ENCODE measurements around the gene DDC.
"Not testable (repeated sequence)": the region's sequence is repeated elsewhere in the genome, so short reads cannot be mapped to it uniquely, and the experiment has no call there.

The DDC gene

GRCh38 chr7:50519350-50519749 is 45.9 kb downstream of the DDC start:
- not testable (repeated sequence) for ATAC-seq, DNase-seq

DNA sequence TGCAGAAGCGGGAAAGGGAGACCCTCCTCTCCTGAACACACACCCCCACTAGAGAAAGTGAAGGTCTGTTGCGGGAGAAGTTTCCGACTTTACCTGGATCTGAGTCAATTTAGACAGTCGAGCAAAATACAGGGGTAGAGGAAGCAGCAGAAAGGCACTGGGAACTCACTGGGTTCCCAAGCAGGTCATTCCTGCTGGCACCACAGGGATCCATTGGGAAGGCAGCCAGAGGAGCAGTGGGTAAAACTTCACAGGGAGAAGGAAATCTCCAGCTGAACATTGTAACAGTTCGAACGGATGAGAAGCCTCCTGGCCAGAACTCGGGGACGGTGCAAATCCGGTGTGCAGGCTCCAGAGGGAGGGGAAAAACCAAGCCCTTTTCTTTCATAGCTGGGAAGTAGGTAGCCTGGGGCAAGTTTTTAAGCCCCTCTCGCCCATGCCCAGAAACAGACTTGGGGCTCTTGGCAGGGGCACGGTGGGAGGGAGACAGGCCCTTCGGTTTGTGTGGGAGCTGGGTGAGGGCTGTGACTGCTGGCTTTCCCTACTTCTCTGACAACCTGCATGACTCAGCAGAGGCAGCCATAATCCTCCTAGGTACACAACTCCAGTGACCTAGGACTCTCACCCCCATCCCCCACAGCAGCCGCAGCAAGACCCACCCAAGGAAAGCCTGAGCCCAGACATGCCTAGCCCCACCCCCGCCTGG is 51.9 kb downstream of the DDC start:
- no peak for ATAC-seq
- no peak for DNase-seq

DNA sequence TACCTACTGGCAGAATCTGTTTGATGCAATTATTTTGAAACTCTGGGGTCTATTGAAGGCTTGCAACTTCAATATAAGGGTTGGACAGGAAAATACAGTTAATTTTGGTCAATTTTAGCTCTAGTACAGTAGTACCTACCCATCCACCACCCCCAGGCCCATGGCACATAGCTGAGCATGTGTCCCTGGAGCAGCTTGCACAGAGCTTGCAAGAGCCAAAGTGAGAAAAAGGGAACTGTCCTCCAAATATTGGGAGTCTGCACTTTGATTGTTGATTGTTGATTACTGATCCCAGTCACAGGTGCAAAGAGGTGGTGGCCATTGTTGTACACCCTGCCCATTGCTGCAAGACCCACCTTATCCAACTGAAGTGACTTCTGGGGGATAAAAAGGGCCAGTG is 52.8 kb downstream of the DDC start:
- ATAC-seq (no peak), DNase-seq (no peak)

DNA sequence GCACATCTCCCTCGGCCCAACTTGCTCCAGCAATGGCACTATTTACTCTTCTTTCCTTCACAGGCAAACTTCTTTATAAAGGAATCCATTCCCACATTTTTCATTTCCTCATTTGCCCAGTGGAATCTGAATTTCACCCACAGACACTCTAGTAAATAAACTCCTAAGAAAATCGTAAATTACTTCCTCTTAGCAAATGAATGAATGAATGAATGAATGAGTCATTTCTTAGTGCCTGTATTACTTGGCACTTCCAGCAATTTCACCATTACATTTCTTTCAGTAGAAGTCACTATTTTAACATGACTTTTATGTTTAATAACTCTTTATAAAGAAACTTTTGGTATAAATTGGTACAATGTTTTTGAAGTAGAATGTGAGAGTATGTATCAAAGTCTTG is 55.7 kb downstream of the DDC start:
- ATAC-seq (no peak), DNase-seq (no peak)

- ATAC-seq (no peak), DNase-seq (no peak)
These were observed 56.7 kb downstream of the DDC start for GRCh38 chr7:50508471-50508943.

DNA sequence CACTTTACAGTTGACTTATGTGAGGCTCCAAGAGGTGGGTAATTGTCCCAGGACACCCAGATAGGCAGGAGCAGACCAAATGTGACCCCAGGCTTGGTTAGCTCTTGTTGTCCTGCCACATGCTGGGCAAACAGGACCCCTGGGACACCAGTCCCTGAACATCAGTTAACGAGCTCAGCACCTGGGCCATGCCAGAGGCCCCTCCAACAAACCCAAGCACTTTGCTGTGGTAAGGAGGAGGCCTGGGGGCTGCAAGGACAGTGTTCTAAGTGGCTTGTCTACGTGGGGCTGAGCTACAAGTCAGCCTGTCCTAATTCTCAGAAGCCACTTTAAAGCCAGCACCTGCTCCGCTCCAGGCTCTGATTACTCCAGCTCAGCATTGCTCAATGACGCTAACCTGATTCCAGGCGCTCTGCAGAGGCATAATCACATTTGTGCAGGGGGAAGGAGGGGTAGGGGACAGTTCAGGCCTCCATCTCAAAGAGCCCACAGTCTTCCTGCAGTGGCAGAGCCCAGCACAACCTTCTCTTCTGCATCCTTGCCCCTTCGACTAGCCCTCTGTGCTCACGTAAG is 57.2 kb downstream of the DDC start:
- no peak for ATAC-seq
- no peak for DNase-seq

DNA sequence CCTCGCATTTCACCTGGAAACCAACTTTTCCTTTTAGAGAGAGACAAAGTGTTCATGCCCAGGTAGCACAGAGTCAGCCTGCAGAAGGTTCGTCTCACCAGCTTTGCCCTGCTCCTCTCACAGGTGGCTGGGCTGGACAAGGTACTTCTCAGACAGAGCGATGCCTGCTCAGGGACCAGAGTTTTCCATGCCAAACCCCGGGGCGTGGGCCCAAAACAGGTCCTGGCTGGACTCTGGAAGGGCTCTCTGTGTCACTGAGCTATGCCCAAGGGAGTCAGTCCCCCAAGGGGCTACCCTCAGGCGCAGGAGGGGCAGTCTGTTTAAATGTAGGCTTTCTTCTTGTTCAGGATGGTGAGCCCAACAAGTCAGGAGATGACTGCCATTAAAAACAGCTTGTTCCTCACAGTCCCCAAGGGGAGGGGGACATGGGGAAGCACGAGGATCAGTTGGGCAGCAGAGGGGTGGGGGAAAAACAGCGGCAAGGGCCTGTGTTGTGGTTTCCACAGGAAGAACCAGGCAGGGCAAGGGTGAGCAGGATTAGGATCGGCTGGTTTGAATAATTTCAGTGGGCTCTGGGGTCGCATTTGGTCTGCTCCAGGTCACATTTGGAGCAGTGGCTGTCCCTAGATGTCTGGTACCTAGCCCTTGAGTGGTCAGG is 59.5 kb downstream of the DDC start:
- no peak for DNase-seq
- no peak for ATAC-seq

GRCh38 chr7:50504646-50505546 is 60.3 kb downstream of the DDC start:
- no peak for DNase-seq
- no peak for ATAC-seq

DNA sequence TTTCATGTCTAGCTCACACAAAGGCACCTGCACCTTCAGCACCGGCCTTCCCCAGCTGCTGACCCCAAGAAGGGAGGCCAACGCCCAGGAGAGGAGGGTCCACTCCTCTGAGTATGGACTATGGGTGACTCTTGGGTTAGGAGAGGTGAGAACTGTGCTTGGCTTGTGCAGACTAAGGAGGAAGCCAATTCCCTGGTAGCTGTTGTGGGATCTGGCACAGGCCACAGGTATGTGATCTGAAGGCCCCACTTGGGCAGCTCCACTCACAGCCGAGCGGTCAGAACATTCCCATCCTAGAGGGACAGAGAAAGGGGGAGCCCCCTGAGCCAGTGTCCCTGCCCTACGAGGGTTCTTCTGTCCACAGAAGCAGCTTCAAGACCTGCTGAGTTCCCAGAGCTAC is 62.3 kb downstream of the DDC start:
- DNase-seq: no peak
- ATAC-seq: no peak

GRCh38 chr7:50502001-50502684 is 63.1 kb downstream of the DDC start:
- ATAC-seq: no peak
- DNase-seq: no peak

- DNase-seq (no peak), ATAC-seq (no peak)
These were observed 66.1 kb downstream of the DDC start for GRCh38 chr7:50499092-50499491.

DNA sequence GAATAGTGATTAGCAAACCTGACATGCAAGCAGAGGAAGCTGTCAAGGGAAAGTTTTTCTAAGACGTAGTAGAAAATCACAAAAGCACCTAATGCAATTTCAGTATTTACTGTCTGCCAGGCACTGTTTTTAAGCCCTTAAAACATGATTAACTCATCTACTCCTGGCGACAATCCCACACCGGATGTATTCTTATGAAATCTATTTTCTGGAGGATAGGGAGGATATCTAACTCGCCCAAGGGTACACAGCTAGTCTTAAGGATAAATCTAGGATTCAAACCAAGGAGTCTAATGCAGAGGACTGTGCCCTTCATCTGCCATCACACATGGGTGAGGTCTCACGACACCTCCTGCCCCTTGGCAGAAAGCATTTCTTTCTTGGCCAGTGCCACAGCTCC is 67.2 kb downstream of the DDC start:
- ATAC-seq (no peak), DNase-seq (no peak)

DNA sequence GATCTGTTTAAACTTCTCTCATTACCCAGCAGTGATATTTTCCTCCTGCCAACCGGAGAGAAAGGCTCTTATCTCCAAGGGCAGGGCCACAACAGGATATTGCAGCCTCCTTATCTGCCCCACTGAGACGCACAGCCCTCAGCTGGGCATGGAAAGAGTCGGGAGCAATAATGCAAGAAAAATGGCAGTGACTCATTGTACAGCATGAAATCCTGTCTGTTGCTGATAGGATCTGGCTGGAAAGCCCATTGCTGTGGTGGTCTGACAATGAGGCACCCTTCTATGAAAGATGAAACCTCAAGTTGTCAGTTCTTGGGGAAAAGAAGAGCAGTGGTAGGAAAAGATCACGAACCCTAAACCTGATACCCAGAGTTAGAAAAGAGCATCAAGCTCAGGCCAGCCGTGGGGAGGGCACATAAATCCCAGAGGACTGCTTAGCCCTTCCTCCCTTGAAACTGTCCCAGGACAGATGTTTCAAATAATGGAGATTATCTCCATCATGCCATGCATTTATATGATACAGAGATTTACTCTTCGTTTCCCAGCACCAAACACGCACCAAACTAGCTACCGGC is 68.0 kb downstream of the DDC start:
- DNase-seq (no peak), ATAC-seq (peak; percentile 65)

DNA sequence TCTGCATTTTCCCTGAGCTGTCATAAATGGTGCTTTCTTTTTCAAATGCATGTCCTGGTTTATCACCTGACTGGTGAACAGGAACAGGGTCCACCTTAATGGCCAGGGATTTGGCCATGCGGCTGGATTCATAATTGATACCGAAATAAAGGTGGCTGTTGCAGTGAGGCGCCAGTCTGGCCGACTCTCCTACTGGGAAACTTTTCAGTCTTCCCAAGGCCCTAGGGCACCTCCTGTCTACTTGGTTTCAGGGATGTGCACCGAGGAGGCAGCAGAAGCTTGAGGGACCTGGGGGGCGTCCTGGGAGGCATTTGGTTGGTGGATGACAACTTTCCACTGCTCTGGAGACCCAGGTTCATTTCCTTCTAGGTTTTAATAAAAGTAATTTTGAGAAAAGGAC is 68.6 kb downstream of the DDC start:
- ATAC-seq (no peak), DNase-seq (no peak)

- no peak for DNase-seq
- no peak for ATAC-seq
These were observed 69.5 kb downstream of the DDC start for GRCh38 chr7:50495746-50496145.

GRCh38 chr7:50492770-50493519 is 72.3 kb downstream of the DDC start:
- DNase-seq: no peak
- ATAC-seq: no peak

- ATAC-seq: no peak
- no peak for DNase-seq
These were observed 73.3 kb downstream of the DDC start for GRCh38 chr7:50491943-50492342.

DNA sequence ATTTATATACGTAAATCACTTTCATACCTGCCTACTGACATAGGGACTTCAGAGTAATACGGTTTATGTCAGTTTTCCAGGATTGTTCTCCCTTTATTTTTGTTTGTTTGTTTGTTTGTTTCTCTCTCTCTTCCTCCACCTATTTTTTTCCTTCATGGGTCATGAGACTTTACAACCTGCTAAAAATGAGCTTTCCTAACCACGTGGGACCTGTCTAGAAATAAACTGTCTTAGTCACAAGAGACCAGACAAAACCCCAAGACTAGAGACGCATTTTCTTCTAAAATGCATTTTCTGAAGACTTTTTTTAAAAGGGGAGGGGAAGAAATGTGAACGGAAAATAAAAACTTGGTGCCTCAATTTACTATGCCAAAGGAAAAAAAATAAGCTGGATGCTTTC is 74.0 kb downstream of the DDC start:
- no peak for DNase-seq
- ATAC-seq: no peak

DNA sequence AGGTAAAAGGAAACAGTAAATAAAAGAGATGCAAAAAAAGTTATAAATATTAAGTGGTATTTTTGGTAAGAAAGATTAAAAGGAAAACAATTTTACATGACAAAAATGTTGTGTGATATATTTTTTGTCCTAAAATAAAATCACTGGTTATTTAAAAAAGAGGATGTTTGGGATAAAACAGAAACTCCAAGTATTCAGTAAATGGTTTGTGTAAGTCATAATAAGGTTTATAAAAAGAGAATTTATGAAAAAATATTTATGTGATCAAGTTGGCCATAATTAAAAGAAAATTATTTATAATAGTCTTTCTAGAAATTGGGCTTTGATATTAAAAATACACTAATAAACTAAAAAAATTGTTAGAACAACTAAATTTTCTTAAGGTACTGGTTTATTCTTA is 76.8 kb downstream of the DDC start:
- ATAC-seq (no peak), DNase-seq (no peak)

DNA sequence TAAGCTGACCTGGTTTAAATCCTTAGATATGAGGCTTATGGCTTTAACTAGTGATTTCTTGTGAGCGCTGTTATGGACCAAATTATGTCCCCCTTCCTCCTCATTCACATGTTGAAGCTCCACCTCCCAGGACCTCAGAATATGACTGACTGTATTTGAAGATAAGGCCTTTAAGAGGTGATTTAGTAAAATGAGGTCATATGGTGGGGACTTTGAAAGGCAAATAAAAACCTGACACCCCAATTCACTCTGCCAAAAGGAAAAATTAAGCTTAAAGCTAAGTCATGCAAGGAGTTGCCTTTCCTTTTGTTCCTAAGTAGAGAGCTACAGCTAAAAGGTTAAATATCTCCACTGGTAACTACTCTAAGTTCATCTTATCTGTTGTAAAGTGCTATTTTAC is 78.7 kb downstream of the DDC start:
- ATAC-seq: no peak
- DNase-seq: no peak

- ATAC-seq (no peak), DNase-seq (no peak)
These were observed 83.3 kb downstream of the DDC start for GRCh38 chr7:50481867-50482266.

Data from stimulated activated naive CD8-positive, alpha-beta T cell treated with anti-CD3 and anti-CD28 coated beads, Interleukin-15, Interleukin-2, amounts not matched to agents 100 U/mL and 50 U/mL, for 24 hours (primary cell).